Loucy (cell line): ENCODE measurements around the gene SCFD1.

ENCODE experiments used
- H2AFZ ChIP-seq: fragments of 200-600 bp; sonication (generic); 2 replicates; pipeline ENCODE4 v1.6.0; 2016; ENCODE audit warnings: antibody characterized with exemption, mild to moderate bottlenecking, low read length, moderate library complexity
- H3F3A ChIP-seq: fragments of 200-600 bp; 2 replicates; pipeline ENCODE4 v1.6.0; 2016; ENCODE audit warnings: antibody characterized with exemption, low read depth, mild to moderate bottlenecking
- H3K27me3 ChIP-seq: fragments of 200-600 bp; sonication (generic); 2 replicates; pipeline ENCODE4 v1.6.1; 2014; ENCODE audit warnings: low read length, mild to moderate bottlenecking; ENCODE audit not compliant: insufficient read depth, poor library complexity, severe bottlenecking
- H3K36me3 ChIP-seq: fragments of 200-600 bp; sonication (generic); 2 replicates; pipeline ENCODE4 v1.6.1; 2016; ENCODE audit warnings: low read length; ENCODE audit not compliant: insufficient read depth
- H3K4me1 ChIP-seq: fragments of 200-600 bp; sonication (generic); 2 replicates; pipeline ENCODE4 v1.5.1; 2014; ENCODE audit warnings: low read length, mild to moderate bottlenecking; ENCODE audit not compliant: insufficient read depth, poor library complexity, severe bottlenecking
- H3K4me2 ChIP-seq: fragments of 200-600 bp; sonication (generic); 2 replicates; pipeline ENCODE4 v1.6.0; 2014; ENCODE audit warnings: antibody characterized with exemption, low read length, low read depth, mild to moderate bottlenecking; ENCODE audit not compliant: poor library complexity, severe bottlenecking
- H3K4me3 ChIP-seq: fragments of 200-600 bp; sonication (generic); 2 replicates; pipeline ENCODE4 v1.5.1; 2014; ENCODE audit warnings: low read length, mild to moderate bottlenecking, mixed read lengths; ENCODE audit not compliant: poor library complexity, severe bottlenecking
- H3K79me2 ChIP-seq: fragments of 200-600 bp; sonication (generic); 2 replicates; pipeline ENCODE4 v1.6.1; 2014; ENCODE audit warnings: low read length; ENCODE audit not compliant: insufficient read depth
- H3K9ac ChIP-seq: fragments of 200-600 bp; sonication (generic); 2 replicates; pipeline ENCODE4 v1.6.0; 2014; ENCODE audit warnings: mild to moderate bottlenecking, low read depth, low read length, moderate library complexity; ENCODE audit not compliant: poor library complexity, severe bottlenecking
- H3K9me2 ChIP-seq: fragments of 200-600 bp; sonication (generic); replicated peaks from 2 replicates; pipeline ENCODE4 v1.6.1; 2016; ENCODE audit warnings: low read depth, low read length, mixed read lengths
- H3K9me3 ChIP-seq: fragments of 200-600 bp; sonication (generic); 2 replicates; pipeline ENCODE4 v1.6.1; 2014; ENCODE audit warnings: mild to moderate bottlenecking, antibody characterized with exemption, low read length, low read depth; ENCODE audit not compliant: insufficient read depth
- H4K20me1 ChIP-seq: fragments of 200-600 bp; sonication (generic); 2 replicates; pipeline ENCODE4 v1.6.0; 2014; ENCODE audit warnings: antibody characterized with exemption, low read length, mild to moderate bottlenecking; ENCODE audit not compliant: insufficient read depth, poor library complexity, severe bottlenecking
- EZH2phosphoT487 ChIP-seq: fragments of 200-600 bp; IDR thresholded peaks from 2 replicates; pipeline ENCODE4 v1.6.1; 2018; ENCODE audit warnings: antibody characterized with exemption, mild to moderate bottlenecking, moderate library complexity, borderline replicate concordance
- TF ChIP-seq, protein P1 (sequence below): fragments of 200-600 bp; sonication (generic); conservative IDR thresholded peaks from 2 replicates; pipeline ENCODE4 v1.5.1; 2014; ENCODE audit warnings: mild to moderate bottlenecking, antibody characterized with exemption, low read length

SCFD1 gene

DNA sequence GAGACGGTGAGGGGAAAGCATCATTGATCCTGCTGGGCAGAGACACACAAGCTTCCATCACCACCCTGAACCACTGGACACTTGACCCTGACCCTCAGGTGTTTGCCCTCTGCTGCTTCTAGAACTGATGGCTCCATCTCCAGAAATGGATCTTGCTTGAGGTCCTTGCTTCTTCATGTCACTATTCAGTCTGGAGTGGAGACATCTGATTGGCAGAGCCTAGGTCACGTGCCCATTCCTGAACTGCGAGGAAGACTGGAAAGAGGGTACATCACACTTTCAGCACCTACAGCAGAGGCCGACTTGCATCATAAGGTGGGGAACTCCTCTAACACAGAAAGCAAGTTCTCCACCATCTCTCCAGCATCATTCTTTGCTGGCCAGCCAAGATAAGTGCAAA lies 145.5 kb downstream of the SCFD1 start:
- no peaks in the 10 kb centered on the region for H3F3A ChIP-seq
- no peak overlapping the region for H3K4me2 ChIP-seq
- H3K9me3 ChIP-seq: peaks cover 4% of the 10 kb centered on the region; the same call in 1 of the 2 replicates
- H3K4me1 ChIP-seq: no peaks in the 10 kb centered on the region
- no peak overlapping the region for H3K9ac ChIP-seq
- no peaks in the 10 kb centered on the region for H4K20me1 ChIP-seq
- no peaks in the 10 kb centered on the region for H3K27me3 ChIP-seq
- TF ChIP-seq, protein P1, sequence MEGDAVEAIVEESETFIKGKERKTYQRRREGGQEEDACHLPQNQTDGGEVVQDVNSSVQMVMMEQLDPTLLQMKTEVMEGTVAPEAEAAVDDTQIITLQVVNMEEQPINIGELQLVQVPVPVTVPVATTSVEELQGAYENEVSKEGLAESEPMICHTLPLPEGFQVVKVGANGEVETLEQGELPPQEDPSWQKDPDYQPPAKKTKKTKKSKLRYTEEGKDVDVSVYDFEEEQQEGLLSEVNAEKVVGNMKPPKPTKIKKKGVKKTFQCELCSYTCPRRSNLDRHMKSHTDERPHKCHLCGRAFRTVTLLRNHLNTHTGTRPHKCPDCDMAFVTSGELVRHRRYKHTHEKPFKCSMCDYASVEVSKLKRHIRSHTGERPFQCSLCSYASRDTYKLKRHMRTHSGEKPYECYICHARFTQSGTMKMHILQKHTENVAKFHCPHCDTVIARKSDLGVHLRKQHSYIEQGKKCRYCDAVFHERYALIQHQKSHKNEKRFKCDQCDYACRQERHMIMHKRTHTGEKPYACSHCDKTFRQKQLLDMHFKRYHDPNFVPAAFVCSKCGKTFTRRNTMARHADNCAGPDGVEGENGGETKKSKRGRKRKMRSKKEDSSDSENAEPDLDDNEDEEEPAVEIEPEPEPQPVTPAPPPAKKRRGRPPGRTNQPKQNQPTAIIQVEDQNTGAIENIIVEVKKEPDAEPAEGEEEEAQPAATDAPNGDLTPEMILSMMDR: no peak
- no peak for TF ChIP-seq EZH2phosphoT487
- H3K36me3 ChIP-seq: no peaks in the 10 kb centered on the region
- no peaks in the 10 kb centered on the region for H3K9me2 ChIP-seq
- no peak overlapping the region for H3K4me3 ChIP-seq
- H3K79me2 ChIP-seq: no peaks in the 10 kb centered on the region
- H2AFZ ChIP-seq: no peak overlapping the region

DNA sequence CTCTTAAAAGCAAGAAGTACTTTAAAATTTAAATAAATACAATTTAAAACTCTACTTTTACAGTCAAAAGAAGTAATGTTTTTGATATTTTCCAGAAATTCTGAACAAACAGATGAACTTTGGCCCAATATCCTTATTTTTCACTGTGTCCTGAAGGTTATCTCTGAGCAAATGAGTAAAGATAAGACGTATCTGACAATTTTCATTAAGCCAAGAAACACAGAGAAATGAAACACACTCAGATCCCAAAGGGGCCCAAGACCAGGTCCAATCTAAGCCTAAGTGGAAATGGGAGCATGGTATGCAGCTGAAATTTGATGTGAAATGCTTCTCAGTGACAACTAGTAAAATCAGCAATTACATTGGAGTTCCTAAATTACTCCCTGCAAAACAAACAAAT lies 146.7 kb downstream of the SCFD1 start:
- H3F3A ChIP-seq: no peaks in the 10 kb centered on the region
- H3K27me3 ChIP-seq: no peaks in the 10 kb centered on the region
- TF ChIP-seq, protein P1: no peak
- no peak for TF ChIP-seq EZH2phosphoT487
- no peaks in the 10 kb centered on the region for H3K9me3 ChIP-seq
- no peak overlapping the region for H2AFZ ChIP-seq
- no peak overlapping the region for H3K4me3 ChIP-seq
- no peaks in the 10 kb centered on the region for H3K79me2 ChIP-seq
- H3K9ac ChIP-seq: no peak overlapping the region
- H3K4me2 ChIP-seq: no peak overlapping the region
- no peaks in the 10 kb centered on the region for H3K9me2 ChIP-seq
- no peaks in the 10 kb centered on the region for H3K4me1 ChIP-seq
- H3K36me3 ChIP-seq: no peaks in the 10 kb centered on the region
- H4K20me1 ChIP-seq: no peaks in the 10 kb centered on the region

DNA sequence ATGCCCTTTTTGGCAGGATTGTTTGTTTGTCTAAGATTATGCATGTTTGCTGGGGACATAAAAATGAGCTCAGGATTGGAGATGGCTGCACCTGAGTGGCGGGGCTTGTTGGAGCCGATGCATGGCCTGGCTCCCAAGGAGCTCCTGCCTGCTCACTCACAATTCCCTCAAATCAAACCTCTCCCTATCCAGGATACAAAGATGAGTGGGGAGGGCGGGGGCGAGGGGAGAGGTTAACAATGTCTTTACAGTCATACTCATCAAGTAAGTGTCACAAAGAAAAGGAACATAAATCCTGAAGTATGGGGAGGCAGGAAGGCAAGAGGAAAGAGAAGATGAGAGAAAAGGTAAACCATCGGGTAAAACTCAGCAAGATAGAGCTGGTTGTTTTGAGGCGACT lies 148.3 kb downstream of the SCFD1 start:
- Histone ChIP-seq H3K4me2 (no peak overlapping the region), H3K4me3 (no peak overlapping the region), H3K79me2 (no peaks in the 10 kb centered on the region), H3K9ac (no peak overlapping the region), H3K4me1 (no peaks in the 10 kb centered on the region), H4K20me1 (no peaks in the 10 kb centered on the region), H3K36me3 (no peaks in the 10 kb centered on the region), H3K27me3 (no peaks in the 10 kb centered on the region), H3K9me2 (no peaks in the 10 kb centered on the region), H2AFZ (no peak overlapping the region), H3K9me3 (no peaks in the 10 kb centered on the region), H3F3A (no peaks in the 10 kb centered on the region)
- no peak for TF ChIP-seq EZH2phosphoT487
- TF ChIP-seq, protein P1: no peak
